PC-9 (cell line): ENCODE results near the gene HMX1. TPM values are rescaled to one million over a fixed set of nuclear protein-coding genes. Genes with fewer than 3 reads are reported as not detected.

Source experiments
- BruUV-seq: library from RNA; stranded (reverse); fragments of 400-500 nt; replicated peaks from 2 replicates; lab custom pipeline; 2021; lab: Mats Ljungman, UMichigan
- CTCF ChIA-PET: fragments of 300-600 bp; sonication (Branson Sonifier 250); formaldehyde crosslinking; loops from one replicate; lab custom pipeline; 2022; ENCODE audit warnings: antibody characterized with exemption; lab: Charles Lee
- POLR2A ChIA-PET: fragments of 300-600 bp; sonication (Branson Sonifier 250); formaldehyde crosslinking; loops from one replicate; lab custom pipeline; 2022; ENCODE audit warnings: antibody characterized with exemption; ENCODE audit not compliant: unreplicated experiment; lab: Charles Lee
- DNase-seq, 2 experiments: peaks; one replicate each; pipeline versions ENCODE4 v3.0.0 to v3.0.0-alpha.2; 2015 to 2022; ENCODE audit warnings: mixed read lengths in 1 of 2
- H2AFZ ChIP-seq: fragments of 200-600 bp; sonication (generic); 2 replicates; pipeline ENCODE4 v1.8.1; 2017; ENCODE audit warnings: antibody characterized with exemption
- H3F3A ChIP-seq: fragments of 200-600 bp; sonication (generic); 2 replicates; pipeline ENCODE4 v1.8.1; 2017; ENCODE audit warnings: antibody characterized with exemption, mild to moderate bottlenecking, low read depth; ENCODE audit not compliant: insufficient read depth
- H3K27ac ChIP-seq: fragments of 200-600 bp; sonication (generic); 2 replicates; pipeline ENCODE4 v1.6.1; 2016; ENCODE audit warnings: mixed run types
- H3K27me3 ChIP-seq: fragments of 200-600 bp; sonication (generic); 2 replicates; pipeline ENCODE4 v1.6.1; 2016; ENCODE audit warnings: low read depth, mixed run types; ENCODE audit not compliant: insufficient read depth
- H3K36me3 ChIP-seq: fragments of 200-600 bp; sonication (generic); 2 replicates; pipeline ENCODE4 v1.6.1; 2016; ENCODE audit warnings: low read depth, mixed run types
- H3K4me1 ChIP-seq: fragments of 200-600 bp; sonication (generic); replicated peaks from 2 replicates; pipeline ENCODE4 v1.6.1; 2016; ENCODE audit warnings: mixed run types; ENCODE audit not compliant: insufficient read depth
- H3K4me2 ChIP-seq: fragments of 200-600 bp; sonication (generic); 2 replicates; pipeline ENCODE4 v1.6.1; 2017; ENCODE audit warnings: mixed run types
- H3K4me3 ChIP-seq: fragments of 200-600 bp; sonication (generic); 2 replicates; pipeline ENCODE4 v1.6.1; 2016; ENCODE audit warnings: mixed run types
- H3K79me2 ChIP-seq: fragments of 200-600 bp; sonication (generic); 2 replicates; pipeline ENCODE4 v1.6.1; 2017; ENCODE audit warnings: low read depth, mixed run types
- H3K9me2 ChIP-seq: fragments of 200-600 bp; sonication (generic); 2 replicates; pipeline ENCODE4 v1.8.1; 2017; ENCODE audit warnings: mild to moderate bottlenecking; ENCODE audit not compliant: insufficient read depth
- H3K9me3 ChIP-seq: fragments of 200-600 bp; sonication (generic); 2 replicates; pipeline ENCODE4 v1.8.1; 2016; ENCODE audit warnings: low read depth; ENCODE audit not compliant: insufficient read depth
- H4K20me1 ChIP-seq: fragments of 200-600 bp; sonication (generic); 2 replicates; pipeline ENCODE4 v1.8.1; 2017; ENCODE audit not compliant: insufficient read depth
- CTCF ChIP-seq: fragments of 200-600 bp; sonication (generic); conservative IDR thresholded peaks from 2 replicates; pipeline ENCODE4 v1.6.1; 2017; ENCODE audit warnings: mixed run types, antibody characterized with exemption, mild to moderate bottlenecking, moderate library complexity
- EZH2 ChIP-seq: fragments of 200-600 bp; sonication (generic); IDR thresholded peaks from 2 replicates; pipeline ENCODE4 v1.8.0; 2017; ENCODE audit warnings: antibody characterized with exemption, low read depth
- intact Hi-C: fragments of 100-400 bp; cut with micrococcal nuclease; formaldehyde crosslinking; loops from one replicate; pipeline ENCODE4 v1.10.0; 2022; ENCODE audit not compliant: unreplicated experiment
- total RNA-seq: library from RNA; stranded (reverse); gene quantifications from 2 replicates; pipeline ENCODE4 v1.2.3, GENCODE V29; 2021

The HMX1 gene
- total RNA-seq, 1 experiment from 2014 or later = not detected

- no peaks in the 10 kb centered on the region for H3K9me3 ChIP-seq
- POLR2A ChIA-PET = no interaction called here
- H3K79me2 ChIP-seq = no peaks in the 10 kb centered on the region
- H3K9me2 ChIP-seq = no peaks in the 10 kb centered on the region
- peaks cover 99% of the 10 kb centered on the region for H3K27me3 ChIP-seq
- intact Hi-C loops = no loop called here
- H3F3A ChIP-seq = no peaks in the 10 kb centered on the region
- no peak overlapping the region for H2AFZ ChIP-seq
- H4K20me1 ChIP-seq = no peaks in the 10 kb centered on the region
- no peak overlapping the region for H3K4me2 ChIP-seq
- TF ChIP-seq CTCF (no peak), EZH2 (no peak)
- CTCF ChIA-PET = no interaction called here
- H3K36me3 ChIP-seq = no peaks in the 10 kb centered on the region
- no peak for DNase-seq
- no TSS peak for BruUV-seq
- H3K4me1 ChIP-seq = no peaks in the 10 kb centered on the region
- H3K27ac ChIP-seq = no peak overlapping the region
- no peak overlapping the region for H3K4me3 ChIP-seq
Observed at GRCh38 chr4:8904666-8905065, 33.0 kb upstream of the HMX1 start.

GRCh38 chr4:8904041-8904501 lies 32.4 kb upstream of the HMX1 start:
- Histone ChIP-seq H3K4me3 (no peak overlapping the region), H3K9me2 (no peaks in the 10 kb centered on the region), H3F3A (no peaks in the 10 kb centered on the region), H3K4me2 (no peak overlapping the region), H2AFZ (no peak overlapping the region), H3K4me1 (no peaks in the 10 kb centered on the region), H4K20me1 (no peaks in the 10 kb centered on the region), H3K27ac (no peak overlapping the region), H3K27me3 (peaks cover 99% of the 10 kb centered on the region), H3K9me3 (no peaks in the 10 kb centered on the region), H3K36me3 (no peaks in the 10 kb centered on the region), H3K79me2 (no peaks in the 10 kb centered on the region)
- TF ChIP-seq CTCF (no peak), EZH2 (no peak)
- no peak for DNase-seq
- CTCF ChIA-PET = no interaction called here
- POLR2A ChIA-PET = no interaction called here
- intact Hi-C loops = no loop called here
- BruUV-seq = no TSS peak

- no peaks in the 10 kb centered on the region for H3K36me3 ChIP-seq
- no peak overlapping the region for H3K4me3 ChIP-seq
- no peaks in the 10 kb centered on the region for H3K9me3 ChIP-seq
- no peaks in the 10 kb centered on the region for H4K20me1 ChIP-seq
- no peaks in the 10 kb centered on the region for H3K9me2 ChIP-seq
- H2AFZ ChIP-seq = no peak overlapping the region
- peaks cover 95% of the 10 kb centered on the region for H3K27me3 ChIP-seq
- ChIA-PET CTCF (no interaction called here), POLR2A (no interaction called here)
- no peaks in the 10 kb centered on the region for H3K79me2 ChIP-seq
- no peak overlapping the region for H3K4me2 ChIP-seq
- H3K4me1 ChIP-seq = no peaks in the 10 kb centered on the region
- BruUV-seq = no TSS peak
- intact Hi-C loops = no loop called here
- H3F3A ChIP-seq = no peaks in the 10 kb centered on the region
- no peak for DNase-seq
- no peak for TF ChIP-seq CTCF
- TF ChIP-seq EZH2 = no peak
- no peak overlapping the region for H3K27ac ChIP-seq
Observed at GRCh38 chr4:8901335-8901734, 29.7 kb upstream of the HMX1 start.
